Panc1 (cell line): Measurements from ENCODE around the gene TSR3. TPM values are rescaled to one million over a fixed set of nuclear protein-coding genes. Genes with fewer than 3 reads are reported as not detected.

ENCODE experiments used
- ATAC-seq: fragments of 200-7000 bp; cut with Tn5 transposase; 2 replicates; pipeline ENCODE4 v1.9.1; 2020; ENCODE audit warnings: mild to moderate bottlenecking, moderate library complexity
- BruUV-seq: library from RNA; stranded (reverse); fragments of 400-500 nt; replicated peaks from 2 replicates; lab custom pipeline; 2021; lab: Mats Ljungman, UMichigan
- CTCF ChIA-PET: fragments of 300-600 bp; sonication (Branson Sonifier 250); formaldehyde crosslinking; loops from one replicate; lab custom pipeline; 2022; ENCODE audit warnings: antibody characterized with exemption; lab: Charles Lee
- POLR2A ChIA-PET: fragments of 300-600 bp; sonication (Branson Sonifier 250); formaldehyde crosslinking; loops from one replicate; lab custom pipeline; 2022; ENCODE audit warnings: antibody characterized with exemption; lab: Charles Lee
- DNase-seq: peaks from one replicate; pipeline ENCODE4 v3.0.0-alpha.2; 2010; ENCODE audit warnings: low read depth, low spot score
- H3K27ac ChIP-seq: 2 replicates; pipeline ENCODE4 v1.5.1; 2011; ENCODE audit warnings: mild to moderate bottlenecking, low read length, inconsistent platforms
- H3K27me3 ChIP-seq: fragments of 200-500 bp; sonication (Bioruptor generic); 2 replicates; pipeline ENCODE4 v1.6.0; 2014; ENCODE audit warnings: low read length, inconsistent platforms; ENCODE audit not compliant: control insufficient read depth, insufficient read depth
- H3K36me3 ChIP-seq: fragments of 200-500 bp; sonication (Bioruptor generic); 2 replicates; pipeline ENCODE4 v1.5.1; 2014; ENCODE audit warnings: inconsistent platforms, mild to moderate bottlenecking, low read length, moderate library complexity; ENCODE audit not compliant: control insufficient read depth, insufficient read depth
- H3K4me1 ChIP-seq: 2 replicates; pipeline ENCODE4 v1.5.1; 2011; ENCODE audit warnings: inconsistent platforms, mild to moderate bottlenecking, low read length, moderate library complexity; ENCODE audit not compliant: control insufficient read depth, insufficient read depth
- H3K4me3 ChIP-seq, 2 experiments: 2 replicates each; pipeline ENCODE4 v1.5.1; 2011 to 2012; ENCODE audit warnings: low read depth in 2 of 2, low read length in 2 of 2, mild to moderate bottlenecking in 2 of 2, inconsistent platforms in 1 of 2, moderate library complexity in 1 of 2
- H3K9me3 ChIP-seq: fragments of 200-500 bp; sonication (Bioruptor generic); 2 replicates; pipeline ENCODE4 v1.5.1; 2014; ENCODE audit warnings: low read depth, mild to moderate bottlenecking, inconsistent platforms, low read length, moderate library complexity; ENCODE audit not compliant: control insufficient read depth, insufficient read depth
- CTCF ChIP-seq: fragments of 450-650 bp; IDR thresholded peaks from 2 replicates; pipeline ENCODE4 v1.5.1; 2017; ENCODE audit warnings: mild to moderate bottlenecking
- POLR2AphosphoS5 ChIP-seq: IDR thresholded peaks from 2 replicates; pipeline ENCODE4 v1.6.1; 2012; ENCODE audit warnings: mild to moderate bottlenecking, low read depth, low read length, moderate library complexity
- REST ChIP-seq, 2 experiments: IDR thresholded peaks; 2 replicates each; pipeline ENCODE4 v1.6.1; 2011 to 2012; ENCODE audit warnings: low read depth in 2 of 2, control low read depth in 1 of 2, low read length in 1 of 2, mild to moderate bottlenecking in 1 of 2, moderate library complexity in 1 of 2; ENCODE audit not compliant: insufficient read depth in 1 of 2
- SIN3A ChIP-seq: IDR thresholded peaks from 2 replicates; pipeline ENCODE4 v1.6.1; 2012; ENCODE audit warnings: low read depth, mild to moderate bottlenecking, low read length, moderate library complexity, borderline replicate concordance; ENCODE audit not compliant: insufficient read depth
- TCF7L2 ChIP-seq: IDR thresholded peaks from 2 replicates; pipeline ENCODE4 v1.6.1; 2011; ENCODE audit warnings: mild to moderate bottlenecking, low read depth, low read length, inconsistent platforms
- in situ Hi-C: cut with HindIII; loops from 2 replicates; pipeline ENCODE4 v1.10.0; 2016; ENCODE audit warnings: low sequenced_read_pairs, low pct_unique_long_range_greater_than_20kb
- intact Hi-C: fragments of 100-400 bp; cut with micrococcal nuclease; formaldehyde crosslinking; loops from one replicate; pipeline ENCODE4 v1.10.0; 2022; ENCODE audit not compliant: unreplicated experiment
- total RNA-seq: library from RNA; stranded (reverse); gene quantifications from one replicate; pipeline ENCODE4 v1.2.1, GENCODE V29; 2021; ENCODE audit not compliant: unreplicated experiment

Gene TSR3
- total RNA-seq, 1 experiment from 2014 or later: 89.7 TPM

GRCh38 chr16:1341495-1342420 lies 9.9 kb downstream of the TSR3 start:
- intact Hi-C loops: no loop called here
- Histone ChIP-seq H3K4me3 (no peak overlapping the region), H3K4me1 (peaks cover 3% of the 10 kb centered on the region; the same call in 1 of the 2 replicates), H3K27me3 (no peaks in the 10 kb centered on the region), H3K36me3 (no peaks in the 10 kb centered on the region), H3K27ac (no peak overlapping the region), H3K9me3 (no peaks in the 10 kb centered on the region)
- POLR2A ChIA-PET: no interaction called here
- BruUV-seq: no TSS peak
- no peak for ATAC-seq
- no peak for DNase-seq
- CTCF ChIA-PET: interaction anchor here (1.9 kb wide), 1 partner anchor 11 kb away, joined by 7 read pairs; no protein-coding TSS in a partner anchor
- in situ Hi-C loops: no loop called here
- TF ChIP-seq POLR2AphosphoS5 (no peak), TCF7L2 (no peak), CTCF (no peak), REST (IDR thresholded peaks at IDR 0.05; ENCODE audit: insufficient read depth in 1 of 2, low read depth in 2 of 2, low read length in 1 of 2) (no peak), SIN3A (no peak)

- Histone ChIP-seq H3K36me3 (no peaks in the 10 kb centered on the region), H3K4me1 (peaks cover 3% of the 10 kb centered on the region; the same call in 1 of the 2 replicates), H3K27me3 (no peaks in the 10 kb centered on the region), H3K4me3 (no peak overlapping the region), H3K27ac (no peak overlapping the region), H3K9me3 (no peaks in the 10 kb centered on the region)
- intact Hi-C loops: no loop called here
- DNase-seq: no peak
- ChIA-PET CTCF (no interaction called here), POLR2A (no interaction called here)
- no peak for ATAC-seq
- in situ Hi-C loops: no loop called here
- TF ChIP-seq REST (IDR thresholded peaks at IDR 0.05; ENCODE audit: insufficient read depth in 1 of 2, low read depth in 2 of 2, low read length in 1 of 2): no peak
- no peak for TF ChIP-seq CTCF
- no peak for TF ChIP-seq TCF7L2
- TF ChIP-seq POLR2AphosphoS5: no peak
- no peak for TF ChIP-seq SIN3A
- BruUV-seq: no TSS peak
Measured at GRCh38 chr16:1340730-1341494, 10.8 kb downstream of the TSR3 start.
